Fibroblast of lung (primary cell): ENCODE results near the gene PRDM16. TPM values are rescaled to one million over a fixed set of nuclear protein-coding genes. Genes with fewer than 3 reads are reported as not detected.

ENCODE experiments used
- DNase-seq, 2 donors: peaks; one replicate each; pipeline versions ENCODE4 v3.0.0 to v3.0.0-alpha.2; 2010; ENCODE audit warnings: low read depth in 2 of 2
- H2AFZ ChIP-seq: 2 replicates; pipeline ENCODE4 v1.5.1; 2012; ENCODE audit warnings: low read length, control low read depth, inconsistent platforms
- H3K27ac ChIP-seq: 2 replicates; pipeline ENCODE4 v1.5.1; 2011; ENCODE audit warnings: low read length, control low read depth; ENCODE audit not compliant: insufficient read depth
- H3K27me3 ChIP-seq: 2 replicates; pipeline ENCODE4 v1.5.1; 2011; ENCODE audit warnings: mild to moderate bottlenecking, low read length; ENCODE audit not compliant: control insufficient read depth, insufficient read depth
- H3K36me3 ChIP-seq: 2 replicates; pipeline ENCODE4 v1.5.1; 2011; ENCODE audit warnings: low read length; ENCODE audit not compliant: control insufficient read depth, insufficient read depth
- H3K4me1 ChIP-seq: 2 replicates; pipeline ENCODE4 v1.5.1; 2011; ENCODE audit warnings: low read length; ENCODE audit not compliant: control insufficient read depth, insufficient read depth; ENCODE audit errors: extremely low read depth
- H3K4me2 ChIP-seq: 2 replicates; pipeline ENCODE4 v1.5.1; 2011; ENCODE audit warnings: low read length, control low read depth; ENCODE audit not compliant: insufficient read depth; ENCODE audit errors: extremely low read depth
- H3K4me3 ChIP-seq, 4 experiments: fragments of 200-600 bp in 1 of 4; sonication (generic) in 1 of 4; replicated peaks in 1 of 4; 2 replicates each; pipeline ENCODE4 v1.5.1; 2011 to 2016; ENCODE audit warnings: low read length in 4 of 4, low read depth in 3 of 4, mild to moderate bottlenecking in 3 of 4, control low read depth in 2 of 4, inconsistent platforms in 1 of 4, mixed read lengths in 1 of 4; ENCODE audit not compliant: insufficient read depth in 1 of 4; ENCODE audit errors: control extremely low read depth in 1 of 4
- H3K79me2 ChIP-seq: 2 replicates; pipeline ENCODE4 v1.5.1; 2012; ENCODE audit warnings: mild to moderate bottlenecking, low read length, inconsistent platforms; ENCODE audit not compliant: control insufficient read depth, insufficient read depth
- H3K9ac ChIP-seq: 2 replicates; pipeline ENCODE4 v1.5.1; 2011; ENCODE audit warnings: mild to moderate bottlenecking, low read length, control low read depth; ENCODE audit not compliant: insufficient read depth
- H3K9me3 ChIP-seq: 2 replicates; pipeline ENCODE4 v1.5.1; 2012; ENCODE audit warnings: low read depth, low read length; ENCODE audit not compliant: control insufficient read depth, insufficient read depth
- H4K20me1 ChIP-seq: 2 replicates; pipeline ENCODE4 v1.5.1; 2011; ENCODE audit warnings: low read length; ENCODE audit not compliant: control insufficient read depth, insufficient read depth; ENCODE audit errors: extremely low read depth
- CTCF ChIP-seq, 2 donors: IDR thresholded peaks in 1 of 2; conservative IDR thresholded peaks in 1 of 2; 1 replicate in 1 of 2; 2 replicates in 1 of 2; pipeline ENCODE4 v1.5.1; 2011 to 2012; ENCODE audit warnings: low read length in 2 of 2, control low read depth in 1 of 2, inconsistent platforms in 1 of 2, low read depth in 1 of 2, mild to moderate bottlenecking in 1 of 2
- EZH2 ChIP-seq: IDR thresholded peaks from 2 replicates; pipeline ENCODE4 v1.5.1; 2012; ENCODE audit warnings: low read length, control low read depth, mild to moderate bottlenecking; ENCODE audit errors: missing control alignments
- polyA plus RNA-seq, 2 donors: library from polyadenylated mRNA; depleted of rRNA in 1 of 2; stranded (reverse) in 1 of 2; unstranded in 1 of 2; fragments of >200 nt; gene quantifications; 2 replicates each; pipeline ENCODE4 v1.2.1, GENCODE V29; 2011 to 2012; ENCODE audit warnings: missing spikeins in 1 of 2
- total RNA-seq: library from RNA; depleted of rRNA; stranded (reverse); fragments of >200 nt; gene quantifications from 2 replicates; pipeline ENCODE4 v1.2.1, GENCODE V29; 2014

Gene PRDM16
- total and polyA plus RNA-seq, 2 donors (not counting 1 experiment from before 2014, with no cell fraction given) = 0.30 to 1.8 TPM

GRCh38 chr1:3034162-3034561 is 34.8 kb upstream of the PRDM16 start:
- no peaks in the 10 kb centered on the region for H3K27me3 ChIP-seq
- no peaks in the 10 kb centered on the region for H4K20me1 ChIP-seq
- TF ChIP-seq EZH2 = no peak
- TF ChIP-seq CTCF (conservative IDR thresholded peaks at IDR 0.05 in 1 of 2, IDR thresholded peaks at IDR 0.05 in 1 of 2; ENCODE audit: low read depth in 1 of 2, low read length in 2 of 2) = no peak
- H3K36me3 ChIP-seq = no peaks in the 10 kb centered on the region
- H3K4me2 ChIP-seq = no peak overlapping the region
- no peak for DNase-seq
- no peaks in the 10 kb centered on the region for H3K79me2 ChIP-seq
- no peak overlapping the region for H2AFZ ChIP-seq
- H3K27ac ChIP-seq = no peak overlapping the region
- H3K4me3 ChIP-seq = no peak overlapping the region
- no peaks in the 10 kb centered on the region for H3K4me1 ChIP-seq
- H3K9ac ChIP-seq = no peak overlapping the region
- no peaks in the 10 kb centered on the region for H3K9me3 ChIP-seq

- no peaks in the 10 kb centered on the region for H3K27me3 ChIP-seq
These were observed 34.1 kb upstream of the PRDM16 start for GRCh38 chr1:3034728-3035562.

More at GRCh38 chr1:3034728-3035562, 34.1 kb upstream of the PRDM16 start:
- no peak overlapping the region for H2AFZ ChIP-seq
- H3K36me3 ChIP-seq = no peaks in the 10 kb centered on the region
- H3K27ac ChIP-seq = no peak overlapping the region
- H3K4me3 ChIP-seq = no peak overlapping the region
- no peaks in the 10 kb centered on the region for H3K4me1 ChIP-seq
- H3K9me3 ChIP-seq = no peaks in the 10 kb centered on the region
- H3K9ac ChIP-seq = no peak overlapping the region
- DNase-seq = peak in 1 of 2 donors; percentile 1
- no peak overlapping the region for H3K4me2 ChIP-seq
- H4K20me1 ChIP-seq = no peaks in the 10 kb centered on the region
- no peaks in the 10 kb centered on the region for H3K79me2 ChIP-seq
- no peak for TF ChIP-seq EZH2
- no peak for TF ChIP-seq CTCF (conservative IDR thresholded peaks at IDR 0.05 in 1 of 2, IDR thresholded peaks at IDR 0.05 in 1 of 2; ENCODE audit: low read depth in 1 of 2, low read length in 2 of 2)
